ENCODE data around the gene RAB38.

RAB38 gene

DNA sequence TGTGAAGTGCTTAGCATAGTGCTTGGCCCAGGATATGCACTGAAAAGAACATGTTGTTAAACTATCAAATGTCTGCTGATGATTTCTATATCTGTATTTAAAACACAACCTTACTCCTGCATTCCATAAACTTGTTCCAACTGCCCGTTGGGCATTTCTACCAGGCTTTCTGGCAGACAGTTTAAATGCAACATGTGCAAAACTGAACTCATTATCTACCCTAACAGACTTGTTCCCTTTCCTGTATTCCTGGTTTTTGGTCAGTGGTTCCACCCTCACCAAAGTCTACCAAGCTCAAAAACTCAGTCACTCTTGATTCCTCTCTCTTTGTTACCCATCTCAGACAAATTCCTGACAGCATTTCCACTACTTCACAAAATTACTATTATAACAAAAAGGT, 6.5 kb upstream of the RAB38 start:
- Mint-ChIP-seq H3K4me3 (no peak overlapping the region), H3K27ac (no peak overlapping the region), H3K27me3 (peaks cover 0 to 11% of the 10 kb centered on the region in 2 donors), H3K9me3 (peaks cover 4% of the 10 kb centered on the region in 2 donors), H3K4me1 (peaks cover 3 to 6% of the 10 kb centered on the region in 2 donors), H3K36me3 (no peaks in the 10 kb centered on the region)
- no peak for DNase-seq
- ATAC-seq (replicated peaks), result no peak

DNA sequence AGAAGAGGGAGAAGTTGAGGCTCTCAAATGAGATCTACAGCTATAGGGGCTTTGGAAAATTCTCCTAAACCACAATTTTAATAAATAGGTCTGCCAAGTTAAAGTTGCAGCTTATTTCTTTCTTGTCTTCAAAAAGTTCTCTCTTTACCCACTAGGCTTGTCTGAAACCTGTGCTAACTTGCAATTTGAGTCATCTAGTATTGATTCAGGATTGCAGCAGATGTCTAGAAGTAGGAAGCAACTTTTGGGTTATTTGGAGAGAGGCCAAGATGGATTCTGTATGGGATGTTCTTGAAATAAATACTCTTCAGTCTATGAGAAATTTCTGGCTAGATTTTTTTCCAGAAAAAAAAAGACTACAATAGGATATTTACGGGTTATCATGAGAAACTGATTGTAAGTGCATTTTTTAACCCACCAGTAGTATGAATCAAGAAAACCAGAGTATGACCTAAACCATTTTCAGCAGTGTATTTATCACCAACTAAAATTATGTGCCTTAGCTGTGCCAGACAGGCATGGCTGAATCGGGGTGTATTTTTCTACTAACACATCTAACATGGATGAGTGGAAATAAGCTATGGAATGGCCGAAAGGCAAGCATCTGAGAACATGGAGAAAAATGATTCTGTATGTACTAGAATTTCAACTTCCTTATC, 4.9 kb upstream of the RAB38 start:
- peaks cover 0 to 17% of the 10 kb centered on the region in 2 donors for H3K27me3 Mint-ChIP-seq
- DNase-seq (no peak), ATAC-seq (replicated peaks) (peak in 1 of 2 donors; percentile 29)
- H3K36me3 Mint-ChIP-seq, result no peaks in the 10 kb centered on the region
- H3K9me3 Mint-ChIP-seq, result no peaks in the 10 kb centered on the region
- H3K4me3 Mint-ChIP-seq, result no peak overlapping the region
- H3K27ac Mint-ChIP-seq, result no peak overlapping the region
- peaks cover 5 to 13% of the 10 kb centered on the region in 2 donors for H3K4me1 Mint-ChIP-seq

DNA sequence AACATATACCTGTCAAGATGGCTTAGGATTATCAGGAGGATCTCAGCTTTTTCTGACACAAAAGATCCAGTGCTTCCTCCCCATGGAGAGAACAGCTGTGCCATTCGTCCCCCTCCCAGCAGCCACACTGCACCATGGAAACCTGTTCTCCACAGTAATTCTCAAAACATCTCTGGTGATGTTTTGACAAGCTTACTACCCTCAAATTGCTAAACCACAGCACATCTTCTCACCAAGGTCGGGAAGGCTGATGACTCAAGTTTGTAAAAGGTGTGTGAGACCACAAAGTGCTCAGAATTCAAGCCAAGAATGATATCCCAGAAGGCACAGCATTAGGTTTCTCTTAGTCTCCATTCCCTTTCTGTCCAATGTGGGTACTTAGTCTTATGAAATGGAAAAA, 3.9 kb upstream of the RAB38 start:
- peak overlapping the region; percentile 69 for H3K27ac Mint-ChIP-seq
- no peaks in the 10 kb centered on the region for H3K36me3 Mint-ChIP-seq
- no peaks in the 10 kb centered on the region for H3K9me3 Mint-ChIP-seq
- peaks cover 8 to 22% of the 10 kb centered on the region in 2 donors for H3K4me1 Mint-ChIP-seq
- peaks cover 0 to 19% of the 10 kb centered on the region in 2 donors for H3K27me3 Mint-ChIP-seq
- H3K4me3 Mint-ChIP-seq, result peak overlapping the region in 1 of 2 donors; percentile 4
- DNase-seq (no peak), ATAC-seq (replicated peaks) (peak in 1 of 2 donors; percentile 26)

DNA sequence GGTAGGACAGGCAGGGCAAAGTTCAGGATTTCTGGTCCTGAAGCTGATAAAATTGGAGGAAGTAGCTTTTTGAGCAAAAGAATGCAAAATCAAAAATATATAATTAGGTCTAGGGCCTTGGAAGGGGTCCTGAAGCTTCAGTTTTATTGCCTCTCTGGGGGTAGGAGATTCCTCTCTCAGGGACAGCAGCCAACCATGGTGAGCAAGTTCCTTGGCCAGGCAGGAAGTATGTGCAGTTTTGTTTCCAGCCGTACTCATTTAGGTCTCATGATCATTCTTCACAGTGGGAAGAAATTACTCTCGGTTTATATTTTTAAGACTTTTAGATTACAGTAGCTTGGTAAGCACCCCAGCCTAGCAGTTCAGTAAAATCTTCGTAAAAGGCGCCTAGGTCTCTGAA, 2.9 kb upstream of the RAB38 start:
- H3K9me3 Mint-ChIP-seq, result no peaks in the 10 kb centered on the region
- peaks cover 0 to 14% of the 10 kb centered on the region in 2 donors for H3K27me3 Mint-ChIP-seq
- peaks cover 8 to 28% of the 10 kb centered on the region in 2 donors for H3K4me1 Mint-ChIP-seq
- H3K4me3 Mint-ChIP-seq, result no peak overlapping the region
- H3K36me3 Mint-ChIP-seq, result no peaks in the 10 kb centered on the region
- DNase-seq (no peak), ATAC-seq (replicated peaks) (no peak)
- no peak overlapping the region for H3K27ac Mint-ChIP-seq

DNA sequence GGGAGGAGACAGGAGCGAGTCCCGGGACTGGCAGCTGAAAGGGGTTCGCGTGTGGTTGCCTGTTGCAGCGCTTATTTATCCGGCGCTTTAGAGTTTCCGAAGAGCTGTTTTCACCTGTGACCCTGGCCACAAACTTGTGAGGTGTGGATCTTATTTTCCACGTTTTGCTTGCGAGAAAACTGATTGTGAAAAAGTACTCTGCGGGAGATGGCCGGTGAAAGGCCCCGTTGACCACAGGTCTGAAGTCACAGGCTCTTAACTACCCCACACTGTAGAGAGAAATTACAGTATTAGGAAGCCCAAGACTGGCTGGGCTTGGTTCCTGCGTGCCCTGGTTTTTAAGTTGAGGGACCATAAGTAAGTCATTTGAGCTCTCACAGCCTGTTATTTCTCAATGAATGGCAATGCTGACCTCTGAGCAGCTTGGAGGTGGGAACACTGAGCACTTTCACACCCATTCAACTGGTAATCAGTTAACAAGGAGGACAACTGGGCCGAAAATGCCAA, 379 bp upstream of the RAB38 start:
- ATAC-seq (replicated peaks) (peak; percentile 40 to 47), DNase-seq (no peak)
- Mint-ChIP-seq H3K9me3 (no peaks in the 10 kb centered on the region), H3K4me1 (peaks cover 8 to 29% of the 10 kb centered on the region in 2 donors), H3K27me3 (peaks cover 0 to 14% of the 10 kb centered on the region in 2 donors), H3K4me3 (peak overlapping the region; percentile 79 to 81), H3K27ac (no peak overlapping the region), H3K36me3 (no peaks in the 10 kb centered on the region)

DNA sequence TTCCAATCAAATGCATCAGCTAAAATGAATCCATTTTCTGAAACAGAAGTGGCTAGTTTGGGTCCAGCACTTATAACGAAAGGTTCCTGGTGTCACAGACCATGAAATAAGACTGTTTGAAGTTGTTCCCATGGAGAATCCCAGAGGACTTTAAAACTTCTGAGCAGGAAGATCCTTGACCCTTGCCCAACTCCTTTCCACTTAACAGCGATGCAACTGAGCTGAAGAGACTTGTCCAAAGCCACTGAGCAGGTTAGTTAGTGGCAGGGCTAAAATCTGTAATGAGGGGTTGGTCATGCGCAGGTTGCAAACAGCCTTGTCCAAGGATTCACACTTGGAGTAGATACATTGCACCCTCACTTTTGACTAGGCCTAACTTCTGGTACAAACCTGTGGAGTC, 1.3 kb downstream of the RAB38 start:
- Mint-ChIP-seq H3K4me1 (peaks cover 6 to 26% of the 10 kb centered on the region in 2 donors), H3K27ac (peak overlapping the region; percentile 37)

DNA sequence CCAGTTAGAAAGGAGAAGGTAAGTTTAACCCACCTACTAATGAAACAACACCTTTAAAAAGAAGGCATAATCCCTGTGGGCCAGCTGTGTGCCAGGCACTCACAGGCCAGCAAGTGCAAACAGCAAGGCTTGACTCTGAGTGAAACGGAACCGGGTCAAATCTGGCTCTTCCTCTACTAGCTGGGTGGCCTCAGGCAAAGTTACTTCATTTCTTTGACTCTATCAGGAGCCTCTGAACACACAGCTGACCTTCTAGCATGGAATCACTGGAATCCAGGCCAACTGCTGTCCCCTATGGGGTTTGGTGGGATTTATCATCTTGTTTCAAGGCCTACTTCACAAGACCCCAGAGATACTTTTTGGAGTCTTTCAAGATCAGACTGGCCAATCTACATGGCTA, 3.3 kb downstream of the RAB38 start:
- H3K27me3 Mint-ChIP-seq, result peaks cover 0 to 8% of the 10 kb centered on the region in 2 donors
- no peak for DNase-seq
- H3K4me1 Mint-ChIP-seq, result peaks cover 5 to 23% of the 10 kb centered on the region in 2 donors
- H3K27ac Mint-ChIP-seq, result no peak overlapping the region
- no peaks in the 10 kb centered on the region for H3K9me3 Mint-ChIP-seq
- ATAC-seq (replicated peaks), result no peak
- no peaks in the 10 kb centered on the region for H3K36me3 Mint-ChIP-seq
- H3K4me3 Mint-ChIP-seq, result no peak overlapping the region

More for the DNA sequence above, 1.3 kb downstream of the RAB38 start:
- Mint-ChIP-seq H3K4me3 (peak overlapping the region in 1 of 2 donors; percentile 81), H3K27me3 (peaks cover 0 to 11% of the 10 kb centered on the region in 2 donors), H3K9me3 (no peaks in the 10 kb centered on the region), H3K36me3 (no peaks in the 10 kb centered on the region)
- DNase-seq, result no peak
- no peak for ATAC-seq (replicated peaks)

DNA sequence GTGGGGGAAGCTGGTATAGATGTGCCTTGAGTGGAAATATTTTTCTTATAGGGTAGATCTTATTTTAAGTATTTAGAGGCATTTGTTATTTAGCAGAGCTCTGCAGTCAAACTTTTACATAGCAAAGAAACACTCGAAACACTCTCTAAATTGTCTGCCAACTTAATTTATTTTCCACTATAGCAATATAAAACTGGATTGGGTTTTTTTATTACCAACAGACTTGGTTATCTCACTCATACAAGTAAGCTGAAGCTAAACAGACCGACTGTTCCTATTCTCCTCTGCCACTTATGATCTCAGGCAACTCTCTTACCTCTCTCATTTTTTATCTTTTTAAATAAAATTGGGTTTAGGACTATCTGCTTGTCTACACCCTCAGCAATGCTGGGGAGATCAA, 4.6 kb downstream of the RAB38 start:
- Mint-ChIP-seq H3K9me3 (no peaks in the 10 kb centered on the region), H3K4me1 (peaks cover 5 to 22% of the 10 kb centered on the region in 2 donors), H3K27me3 (peaks cover 0 to 5% of the 10 kb centered on the region in 2 donors), H3K4me3 (no peak overlapping the region), H3K36me3 (no peaks in the 10 kb centered on the region), H3K27ac (no peak overlapping the region)
- ATAC-seq (replicated peaks), result no peak
- DNase-seq, result no peak

DNA sequence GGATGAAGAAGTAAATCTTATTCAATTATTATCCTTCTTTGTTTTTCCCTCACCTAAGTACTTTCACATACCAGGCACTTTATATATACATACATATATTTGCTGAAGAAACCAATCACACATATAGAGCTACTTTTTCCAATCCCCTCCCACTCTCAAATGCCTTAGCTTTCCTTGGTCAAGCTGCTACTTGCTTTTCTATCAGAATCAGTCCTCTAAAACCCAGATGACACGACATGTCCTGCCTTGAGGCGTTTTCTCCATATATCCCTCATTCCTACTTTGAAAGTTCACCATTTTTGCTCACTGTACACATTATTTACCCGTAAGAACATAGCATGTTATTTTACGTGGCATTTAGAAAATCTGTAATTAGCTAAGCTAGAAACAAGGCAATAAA, 5.4 kb downstream of the RAB38 start:
- no peak overlapping the region for H3K27ac Mint-ChIP-seq
- ATAC-seq (replicated peaks) (no peak), DNase-seq (no peak)
- H3K4me1 Mint-ChIP-seq, result peaks cover 2 to 14% of the 10 kb centered on the region in 2 donors
- H3K36me3 Mint-ChIP-seq, result no peaks in the 10 kb centered on the region
- no peaks in the 10 kb centered on the region for H3K27me3 Mint-ChIP-seq
- H3K9me3 Mint-ChIP-seq, result no peaks in the 10 kb centered on the region
- H3K4me3 Mint-ChIP-seq, result no peak overlapping the region

DNA sequence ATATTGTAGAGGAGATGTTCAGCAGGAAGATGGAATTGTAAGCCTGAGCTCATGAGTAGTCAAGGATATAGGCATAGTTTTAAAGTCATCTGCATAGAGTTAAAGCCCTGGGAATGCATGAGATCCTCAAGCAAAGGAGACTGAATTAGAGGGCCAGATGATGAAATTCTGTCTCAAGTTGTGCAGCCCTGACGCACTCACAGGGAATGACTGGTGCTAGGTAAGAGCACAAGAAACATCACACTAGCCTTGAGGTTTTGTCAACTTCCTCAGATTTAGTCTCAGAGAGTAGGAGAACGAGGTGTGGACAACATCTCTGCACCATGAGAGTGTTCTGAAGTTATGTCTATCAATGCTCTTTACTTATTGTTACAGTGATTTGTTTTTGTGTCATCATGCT, 5.8 kb downstream of the RAB38 start:
- H3K4me1 Mint-ChIP-seq, result peaks cover 2 to 10% of the 10 kb centered on the region in 2 donors
- no peaks in the 10 kb centered on the region for H3K9me3 Mint-ChIP-seq
- H3K27me3 Mint-ChIP-seq, result no peaks in the 10 kb centered on the region
- ATAC-seq (replicated peaks) (no peak), DNase-seq (no peak)
- H3K27ac Mint-ChIP-seq, result no peak overlapping the region
- H3K36me3 Mint-ChIP-seq, result no peaks in the 10 kb centered on the region
- no peak overlapping the region for H3K4me3 Mint-ChIP-seq

DNA sequence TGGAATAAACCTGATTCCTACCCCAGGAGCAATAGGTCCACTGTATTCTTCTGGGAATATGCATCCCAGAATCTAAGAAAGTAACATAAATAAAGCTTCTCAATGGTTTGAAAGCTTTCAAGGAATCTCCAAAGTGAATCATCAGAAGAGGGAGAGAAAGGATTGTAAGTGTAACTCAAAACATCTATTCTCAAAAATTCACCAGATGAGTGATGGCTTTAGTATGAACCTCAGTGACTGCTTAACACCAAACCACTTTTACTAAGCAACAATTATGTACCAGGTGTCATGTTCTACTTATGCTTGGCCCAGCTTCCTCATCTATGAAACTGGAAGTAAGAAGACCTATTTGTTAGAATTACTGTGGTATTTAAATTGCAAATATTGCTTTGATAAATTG, 7.4 kb downstream of the RAB38 start:
- no peaks in the 10 kb centered on the region for H3K4me1 Mint-ChIP-seq
- H3K27me3 Mint-ChIP-seq, result peaks cover 0 to 1% of the 10 kb centered on the region in 2 donors
- no peak for DNase-seq
- no peak overlapping the region for H3K27ac Mint-ChIP-seq
- H3K4me3 Mint-ChIP-seq, result no peak overlapping the region
- H3K9me3 Mint-ChIP-seq, result no peaks in the 10 kb centered on the region
- H3K36me3 Mint-ChIP-seq, result no peaks in the 10 kb centered on the region
- no peak for ATAC-seq (replicated peaks)

DNA sequence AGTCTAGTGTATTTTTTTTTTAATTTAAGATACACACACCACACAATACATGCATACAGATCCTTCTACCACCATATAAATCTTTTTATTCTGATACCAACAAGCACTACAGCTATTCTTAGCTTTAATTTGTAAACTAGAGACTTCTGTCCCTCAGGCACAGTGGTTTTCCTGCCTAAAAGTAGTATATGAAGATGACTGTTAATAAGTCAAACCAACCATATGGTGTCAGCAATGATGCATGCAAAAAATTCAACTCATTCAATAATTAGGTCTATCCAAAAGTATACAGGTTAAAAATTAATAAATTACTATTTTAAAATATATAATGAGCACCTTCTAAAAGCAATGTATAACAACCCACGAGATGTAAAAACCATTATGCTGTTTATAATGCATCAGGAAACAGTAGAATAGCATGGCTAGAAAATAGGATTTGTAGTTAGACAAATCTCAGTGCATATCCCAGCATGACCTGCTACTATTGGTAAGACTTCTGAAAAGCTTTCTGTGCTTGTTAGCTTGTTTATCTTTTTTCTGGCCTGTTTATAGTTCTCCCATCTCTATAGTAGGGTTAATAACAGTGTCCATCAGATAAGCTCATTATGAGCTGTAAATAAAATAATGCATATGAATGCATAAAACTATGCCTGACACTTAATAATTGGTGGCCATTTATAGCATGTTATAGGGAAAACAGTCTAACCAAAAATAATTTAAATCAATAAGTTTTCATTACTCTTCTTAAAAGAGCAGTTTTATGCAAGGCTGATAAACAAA, 10.2 kb downstream of the RAB38 start:
- Mint-ChIP-seq H3K27me3 (peaks cover 0 to 3% of the 10 kb centered on the region in 2 donors), H3K4me3 (no peak overlapping the region), H3K4me1 (no peaks in the 10 kb centered on the region), H3K9me3 (no peaks in the 10 kb centered on the region), H3K27ac (no peak overlapping the region), H3K36me3 (no peaks in the 10 kb centered on the region)
- no peak for ATAC-seq (replicated peaks)
- no peak for DNase-seq

DNA sequence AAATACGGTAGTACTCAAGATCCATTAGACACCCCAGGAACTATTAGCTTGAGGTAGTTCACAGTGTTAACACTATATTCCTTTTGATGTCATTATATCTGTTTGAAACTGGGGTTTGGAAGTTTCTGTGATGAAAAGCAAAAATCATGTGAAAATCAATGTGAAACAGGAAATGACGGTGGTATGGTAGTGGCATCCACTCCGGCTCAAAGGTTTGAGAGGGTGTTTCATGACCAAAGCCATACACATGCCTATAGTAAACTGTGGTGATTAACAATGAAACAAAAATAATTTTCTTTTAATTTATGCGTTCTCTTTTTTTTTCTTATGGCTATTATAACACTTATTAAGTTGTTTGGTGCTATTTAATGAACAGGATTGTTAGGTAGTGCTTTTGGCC, 10.9 kb downstream of the RAB38 start:
- no peak overlapping the region for H3K4me3 Mint-ChIP-seq
- peaks cover 0 to under 1% of the 10 kb centered on the region in 2 donors for H3K36me3 Mint-ChIP-seq
- H3K4me1 Mint-ChIP-seq, result no peaks in the 10 kb centered on the region
- H3K9me3 Mint-ChIP-seq, result peaks cover 1 to 5% of the 10 kb centered on the region in 2 donors
- no peak overlapping the region for H3K27ac Mint-ChIP-seq
- H3K27me3 Mint-ChIP-seq, result peaks cover 0 to 3% of the 10 kb centered on the region in 2 donors
- DNase-seq (no peak), ATAC-seq (replicated peaks) (no peak)

DNA sequence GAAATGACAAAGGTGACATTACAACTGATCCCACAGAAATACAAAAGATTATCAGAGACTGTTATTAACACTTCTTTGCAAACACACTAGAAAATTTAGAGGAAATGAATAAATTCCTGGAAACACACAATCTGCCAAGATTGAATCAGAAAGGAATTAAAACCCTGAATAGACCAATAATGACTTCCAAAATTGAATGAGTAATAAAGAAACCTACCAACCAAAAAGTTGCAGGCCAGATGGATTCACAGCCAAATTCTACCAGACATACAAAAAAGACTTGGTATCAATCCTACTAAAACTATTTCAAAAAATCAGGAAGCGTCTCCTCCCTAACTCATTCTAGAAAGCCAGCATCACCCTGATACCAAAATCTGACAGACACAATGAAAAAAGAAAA, 17.2 kb downstream of the RAB38 start:
- Mint-ChIP-seq H3K27me3 (peaks cover 12 to 13% of the 10 kb centered on the region in 2 donors), H3K4me1 (no peaks in the 10 kb centered on the region), H3K27ac (no peak overlapping the region), H3K36me3 (peaks cover 4 to 5% of the 10 kb centered on the region in 2 donors), H3K9me3 (peaks cover 17 to 23% of the 10 kb centered on the region in 2 donors), H3K4me3 (no peak overlapping the region)
- ATAC-seq (replicated peaks) (no peak), DNase-seq (no peak)

DNA sequence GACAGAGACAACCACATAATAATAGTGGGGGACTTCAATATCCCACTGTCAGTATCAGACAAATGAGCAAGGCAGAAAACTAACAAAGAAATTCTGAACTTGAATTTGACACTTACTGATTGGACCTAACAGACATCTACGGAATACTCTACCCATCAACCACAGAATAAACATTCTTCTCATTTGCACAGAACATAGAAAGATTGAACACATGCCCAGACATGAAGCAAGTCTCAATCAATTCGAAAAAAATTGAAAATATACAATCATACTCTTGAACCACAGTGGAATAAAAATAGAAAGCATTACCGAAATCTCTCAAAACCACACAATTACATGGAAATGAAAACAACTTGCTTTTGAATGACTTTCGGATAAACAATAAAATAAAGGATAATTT, 17.9 kb downstream of the RAB38 start:
- Mint-ChIP-seq H3K4me1 (no peaks in the 10 kb centered on the region), H3K4me3 (no peak overlapping the region), H3K9me3 (peaks cover 17 to 23% of the 10 kb centered on the region in 2 donors), H3K27me3 (peaks cover 10 to 12% of the 10 kb centered on the region in 2 donors), H3K36me3 (peaks cover 4 to 5% of the 10 kb centered on the region in 2 donors), H3K27ac (no peak overlapping the region)
- ATAC-seq (replicated peaks), result no peak
- DNase-seq, result no peak
